ENCODE measurements around the gene RNF212.

The RNF212 gene

GRCh38 chr4:1051472-1051871 lies 61.9 kb downstream of the RNF212 start:
- no peak for TF ChIP-seq ZFP3 (CRISPR knock-in tag; IDR thresholded peaks at IDR 0.05)
- no peak for TF ChIP-seq OSR1 (CRISPR knock-in tag; IDR thresholded peaks at IDR 0.05)
- no peak for TF ChIP-seq ESRRG (CRISPR knock-in tag; IDR thresholded peaks at IDR 0.05)
- TF ChIP-seq CSDC2 (CRISPR knock-in tag; IDR thresholded peaks at IDR 0.05): no peak
- no peak for ATAC-seq

GRCh38 chr4:1050486-1051213 lies 62.7 kb downstream of the RNF212 start:
- no peak for ATAC-seq

GRCh38 chr4:1049591-1049905 lies 63.8 kb downstream of the RNF212 start:
- ATAC-seq: no peak
- TF ChIP-seq TOX (CRISPR knock-in tag; IDR thresholded peaks at IDR 0.05; ENCODE audit: borderline replicate concordance) (no peak), ZFP30 (CRISPR knock-in tag; IDR thresholded peaks at IDR 0.05) (no peak), ZC3H10 (CRISPR knock-in tag; IDR thresholded peaks at IDR 0.05) (no peak), ISL1 (CRISPR knock-in tag; IDR thresholded peaks at IDR 0.05) (no peak), CREB5 (CRISPR knock-in tag; IDR thresholded peaks at IDR 0.05; ENCODE audit: low read depth) (no peak), ZNF70 (CRISPR knock-in tag; IDR thresholded peaks at IDR 0.05) (no peak), TSHZ2 (CRISPR knock-in tag; IDR thresholded peaks at IDR 0.05) (no peak), ZNF565 (CRISPR knock-in tag; conservative IDR thresholded peaks at IDR 0.05; ENCODE audit: low read depth) (no peak), ZNF8 (CRISPR knock-in tag; IDR thresholded peaks at IDR 0.05) (no peak), PPARA (CRISPR knock-in tag; IDR thresholded peaks at IDR 0.05; ENCODE audit: borderline replicate concordance) (no peak), RARB (CRISPR knock-in tag; IDR thresholded peaks at IDR 0.05) (no peak), BACH2 (CRISPR knock-in tag; IDR thresholded peaks at IDR 0.05; ENCODE audit: borderline replicate concordance) (no peak), CSRNP3 (CRISPR knock-in tag; IDR thresholded peaks at IDR 0.05) (no peak), CSDC2 (CRISPR knock-in tag; IDR thresholded peaks at IDR 0.05) (no peak), ZFP3 (CRISPR knock-in tag; IDR thresholded peaks at IDR 0.05) (no peak), ESRRG (CRISPR knock-in tag; IDR thresholded peaks at IDR 0.05) (no peak), ARNTL (CRISPR knock-in tag; IDR thresholded peaks at IDR 0.05; ENCODE audit: borderline replicate concordance, low read depth) (no peak), PATZ1 (CRISPR knock-in tag; IDR thresholded peaks at IDR 0.05; ENCODE audit: borderline replicate concordance) (no peak), GLIS3 (CRISPR knock-in tag; IDR thresholded peaks at IDR 0.05) (no peak), TCF4 (CRISPR knock-in tag; IDR thresholded peaks at IDR 0.05; ENCODE audit: borderline replicate concordance) (no peak)

More at GRCh38 chr4:1050486-1051213, 62.7 kb downstream of the RNF212 start:
- TF ChIP-seq ZNF8 (CRISPR knock-in tag; IDR thresholded peaks at IDR 0.05) (no peak), PPARA (CRISPR knock-in tag; IDR thresholded peaks at IDR 0.05; ENCODE audit: borderline replicate concordance) (no peak)
